HepG2 (cell line): Measurements from ENCODE around the gene MLXIPL. TPM values are rescaled to one million over a fixed set of nuclear protein-coding genes. Genes with fewer than 3 reads are reported as not detected.

Experiments
- ASH2L ChIP-seq: fragments of 300-600, 200-600 bp; sonication (generic); IDR thresholded peaks from 2 replicates; pipeline ENCODE4 v1.7.0; 2017; ENCODE audit warnings: low read depth, mild to moderate bottlenecking, moderate library complexity, mixed read lengths, low read length; ENCODE audit not compliant: insufficient read length
- FOXM1 ChIP-seq: sonication (generic); formaldehyde crosslinking; IDR thresholded peaks from 2 replicates; pipeline ENCODE4 v1.5.0; 2020; ENCODE audit warnings: missing genetic modification reagents
- HMG20A ChIP-seq: IDR thresholded peaks from 2 replicates; pipeline ENCODE4 v1.6.1; 2016; ENCODE audit warnings: borderline replicate concordance
- HMGA1 ChIP-seq: sonication (generic); formaldehyde crosslinking; conservative IDR thresholded peaks from 2 replicates; pipeline ENCODE4 v1.4.0; 2020; ENCODE audit warnings: missing genetic modification reagents
- KLF12 ChIP-seq: sonication (generic); formaldehyde crosslinking; IDR thresholded peaks from 2 replicates; pipeline ENCODE4 v1.4.0; 2020; ENCODE audit warnings: missing genetic modification reagents, borderline replicate concordance
- MAX ChIP-seq: IDR thresholded peaks from 2 replicates; pipeline ENCODE4 v1.6.1; 2012; ENCODE audit warnings: inconsistent platforms
- MBD4 ChIP-seq: IDR thresholded peaks from 2 replicates; pipeline ENCODE4 v1.6.1; 2012; ENCODE audit warnings: low read length, inconsistent platforms, borderline replicate concordance
- MIXL1 ChIP-seq: IDR thresholded peaks from 2 replicates; pipeline ENCODE4 v1.6.1; 2016
- MLLT10 ChIP-seq: sonication (generic); formaldehyde crosslinking; IDR thresholded peaks from 2 replicates; pipeline ENCODE4 v1.4.0; 2020; ENCODE audit warnings: missing genetic modification reagents
- MXD1 ChIP-seq: sonication (generic); formaldehyde crosslinking; IDR thresholded peaks from 2 replicates; pipeline ENCODE4 v1.4.0; 2020; ENCODE audit warnings: mild to moderate bottlenecking, missing genetic modification reagents
- PAXIP1 ChIP-seq: sonication (generic); formaldehyde crosslinking; conservative IDR thresholded peaks from 2 replicates; pipeline ENCODE4 v1.4.0; 2020; ENCODE audit warnings: mild to moderate bottlenecking, missing genetic modification reagents, moderate library complexity
- PBX3 ChIP-seq: sonication (generic); formaldehyde crosslinking; IDR thresholded peaks from 2 replicates; pipeline ENCODE4 v1.8.1; 2023; ENCODE audit warnings: missing genetic modification reagents, inconsistent platforms, borderline replicate concordance
- PHF8 ChIP-seq: sonication (generic); formaldehyde crosslinking; IDR thresholded peaks from 2 replicates; pipeline ENCODE4 v1.5.0; 2020; ENCODE audit warnings: missing genetic modification reagents
- POLR2A ChIP-seq, 2 experiments: IDR thresholded peaks; 2 replicates each; pipeline ENCODE4 v1.6.1; 2011; ENCODE audit warnings: low read depth in 2 of 2, low read length in 2 of 2, mild to moderate bottlenecking in 1 of 2, moderate library complexity in 1 of 2; ENCODE audit not compliant: insufficient read depth in 1 of 2
- SOX6 ChIP-seq, 2 experiments: fragments of 450-650 bp in 1 of 2; sonication (generic) in 1 of 2; formaldehyde crosslinking in 1 of 2; IDR thresholded peaks; 2 replicates each; pipeline versions ENCODE4 v1.4.0 to v1.6.1; 2017 to 2020; ENCODE audit warnings: antibody characterized with exemption in 1 of 2, mild to moderate bottlenecking in 1 of 2, missing genetic modification reagents in 1 of 2
- TCF12 ChIP-seq, 2 experiments: fragments of 450-650 bp in 1 of 2; sonication (generic) in 1 of 2; formaldehyde crosslinking in 1 of 2; IDR thresholded peaks; 2 replicates each; pipeline versions ENCODE4 v1.6.1 to v1.8.0; 2017 to 2022; ENCODE audit warnings: antibody characterized with exemption in 1 of 2, mild to moderate bottlenecking in 1 of 2, missing genetic modification reagents in 1 of 2, moderate library complexity in 1 of 2
- TOE1 ChIP-seq: sonication (generic); formaldehyde crosslinking; IDR thresholded peaks from 2 replicates; pipeline ENCODE4 v1.4.0; 2020; ENCODE audit warnings: mild to moderate bottlenecking, missing genetic modification reagents
- ZC3H4 ChIP-seq: sonication (generic); formaldehyde crosslinking; IDR thresholded peaks from 2 replicates; pipeline ENCODE4 v1.4.0; 2020; ENCODE audit warnings: missing genetic modification reagents, borderline replicate concordance
- ZNF20 ChIP-seq: sonication (generic); formaldehyde crosslinking; IDR thresholded peaks from 2 replicates; pipeline ENCODE4 v1.4.0; 2020; ENCODE audit warnings: mild to moderate bottlenecking, moderate library complexity, missing genetic modification reagents
- ZNF343 ChIP-seq: sonication (generic); formaldehyde crosslinking; IDR thresholded peaks from 2 replicates; pipeline ENCODE4 v1.4.0; 2020; ENCODE audit warnings: mild to moderate bottlenecking, missing genetic modification reagents
- ZNF432 ChIP-seq: sonication (generic); formaldehyde crosslinking; IDR thresholded peaks from 2 replicates; pipeline ENCODE4 v1.5.0; 2020; ENCODE audit warnings: missing genetic modification reagents, mild to moderate bottlenecking, borderline replicate concordance
- ZNF562 ChIP-seq: sonication (generic); formaldehyde crosslinking; IDR thresholded peaks from 2 replicates; pipeline ENCODE4 v1.8.0; 2022; ENCODE audit warnings: missing genetic modification reagents, borderline replicate concordance
- ZNF598 ChIP-seq: sonication (generic); formaldehyde crosslinking; IDR thresholded peaks from 2 replicates; pipeline ENCODE4 v1.5.1; 2020; ENCODE audit warnings: mild to moderate bottlenecking, missing genetic modification reagents, borderline replicate concordance
- ZNF614 ChIP-seq: IDR thresholded peaks from 2 replicates; pipeline ENCODE4 v1.6.1; 2018; ENCODE audit warnings: missing biosample characterization, missing genetic modification reagents, inconsistent platforms, borderline replicate concordance
- ZNF644 ChIP-seq: IDR thresholded peaks from 2 replicates; pipeline ENCODE4 v1.6.1; 2016; ENCODE audit warnings: low read depth
- polyA plus RNA-seq, 8 experiments: library from polyadenylated mRNA; depleted of rRNA in 3 of 8; stranded (reverse) in 7 of 8; unstranded in 1 of 8; fragments of >200 nt; fragmentation: Illumina TruSeq in 4 of 8; extraction: Trizol in 4 of 8; gene quantifications; 2 replicates each; pipeline versions ENCODE4 v1.2.1 to v1.2.3, GENCODE V29; 2011 to 2016; ENCODE audit warnings: low read depth in 4 of 8, missing spikeins in 1 of 8, mixed read lengths in 1 of 8; ENCODE audit not compliant: insufficient read depth in 1 of 8
- total RNA-seq, 5 experiments: library from RNA; depleted of rRNA; stranded (reverse); fragments of >200 nt; fragmentation: Illumina TruSeq; extraction: Trizol; gene quantifications; 2 replicates each; pipeline ENCODE4 v1.2.3, GENCODE V29; 2016; ENCODE audit warnings: low read depth in 1 of 5

The MLXIPL gene
- total and polyA plus RNA-seq, 2 of the 13 experiments (the other 11 are each of a cell fraction or from before 2014, with no cell fraction given): 51.6 to 60.1 TPM

GRCh38 chr7:73557397-73558257, 66.7 kb downstream of the MLXIPL start, which contains the start of gene BCL7B (continued):
- peak; percentile 82; the same call in 1 of the 2 replicates for TF ChIP-seq PBX3 (CRISPR knock-in tag)
- no peak for TF ChIP-seq SOX6 (IDR thresholded peaks at IDR 0.05)
- peak; percentile 70 for TF ChIP-seq SOX6 (CRISPR knock-in tag; IDR thresholded peaks at IDR 0.05)
- peak; percentile 71 for TF ChIP-seq PHF8 (CRISPR knock-in tag)
- TF ChIP-seq KLF12: peak; percentile 91; the same call in 1 of the 2 replicates
- TF ChIP-seq MBD4: no peak
- no peak for TF ChIP-seq ZNF20
- no peak for TF ChIP-seq HMG20A
- 0 out of 2 replicates have a peak, but pooled peaks have one; percentile 59 for TF ChIP-seq ZNF562 (CRISPR knock-in tag)
- TF ChIP-seq PAXIP1 (CRISPR knock-in tag): peak; percentile 37; the same call in 1 of the 2 replicates
- TF ChIP-seq MIXL1 (CRISPR knock-in tag): no peak
- TF ChIP-seq ASH2L: peak; percentile 81
- TF ChIP-seq ZNF432 (CRISPR knock-in tag): no peak
- peak; percentile 99 for TF ChIP-seq MAX
- TF ChIP-seq ZNF644 (CRISPR knock-in tag): no peak
- peak; percentile 66 to 67 for TF ChIP-seq POLR2A (IDR thresholded peaks at IDR 0.05; ENCODE audit: insufficient read depth in 1 of 2, low read depth in 2 of 2, low read length in 2 of 2)
- TF ChIP-seq FOXM1 (CRISPR knock-in tag): peak; percentile 73; the same call in 1 of the 2 replicates
- TF ChIP-seq MXD1 (CRISPR knock-in tag): peak; percentile 95
- TF ChIP-seq ZNF343: no peak; the same call in 1 of the 2 replicates
- peak; percentile 91; the same call in 1 of the 2 replicates for TF ChIP-seq TOE1 (CRISPR knock-in tag)
- peak; percentile 63; the same call in 1 of the 2 replicates for TF ChIP-seq ZNF598 (CRISPR knock-in tag)
- no peak for TF ChIP-seq HMGA1 (CRISPR knock-in tag)
- TF ChIP-seq ZNF614: no peak; the same call in 1 of the 2 replicates
- no peak for TF ChIP-seq MLLT10 (CRISPR knock-in tag)
- peak; percentile 86 for TF ChIP-seq ZC3H4 (CRISPR knock-in tag)
- no peak for TF ChIP-seq TCF12 (IDR thresholded peaks at IDR 0.05)
- no peak for TF ChIP-seq TCF12 (CRISPR knock-in tag; IDR thresholded peaks at IDR 0.05)
